HuH-7 (cell line): ENCODE results near the gene RCC2.

Experiments used
- DNase-seq: peaks from one replicate; pipeline ENCODE4 v3.0.0; 2011; ENCODE audit warnings: low spot score

The RCC2 gene

GRCh38 chr1:17372955-17373354, 66.5 kb downstream of the RCC2 start:
- DNase-seq = no peak

- no peak for DNase-seq
Observed at GRCh38 chr1:17371896-17372295, 67.6 kb downstream of the RCC2 start, which contains the start of gene PADI6. Gene PADI6, plus strand, starts transcription at chr1:17372196. Its CDS starts 50 bp downstream, at chr1:17372246.

GRCh38 chr1:17370618-17371017, 68.9 kb downstream of the RCC2 start:
- peak; percentile 44 for DNase-seq

DNA sequence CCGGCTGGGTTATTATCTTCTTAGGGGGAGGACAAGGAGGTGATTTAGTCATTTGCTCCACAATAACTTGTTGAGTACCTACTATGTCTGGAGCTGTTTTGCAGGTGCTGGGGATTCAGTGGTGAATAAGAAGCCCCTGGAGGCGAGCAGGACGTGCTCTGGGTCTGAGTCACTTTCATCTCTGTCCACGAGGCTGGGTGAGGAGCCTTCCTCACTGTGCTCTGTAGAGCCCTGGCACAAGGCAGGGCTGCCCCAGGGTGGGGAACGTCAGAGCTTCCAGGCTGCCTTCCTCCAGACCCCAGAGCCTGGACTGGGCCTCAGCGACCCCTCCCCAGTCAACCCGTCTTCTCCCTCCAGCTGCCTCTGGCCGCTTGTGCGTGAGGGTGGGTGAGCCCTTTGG, 70.0 kb downstream of the RCC2 start:
- DNase-seq = no peak

- DNase-seq = no peak
Observed at GRCh38 chr1:17365293-17365692, 74.2 kb downstream of the RCC2 start.

DNA sequence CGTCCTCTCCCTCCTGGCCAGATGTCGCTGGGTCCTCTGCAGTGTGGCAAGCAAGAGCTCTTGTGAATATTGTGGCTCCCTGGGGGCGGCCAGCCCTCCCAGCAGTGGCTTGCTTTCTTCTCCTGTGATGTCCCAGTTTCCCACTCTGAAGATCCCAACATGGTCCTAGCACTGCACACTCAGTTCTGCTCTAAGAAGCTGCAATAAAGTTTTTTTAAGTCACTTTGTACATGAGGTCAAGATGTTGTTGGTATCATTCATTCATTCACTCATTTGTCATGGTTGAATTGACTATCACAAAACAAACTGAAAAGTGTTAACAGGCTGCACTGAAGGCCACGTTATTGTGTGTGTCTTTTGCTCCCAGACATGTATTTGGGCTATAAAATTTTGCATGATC, 75.7 kb downstream of the RCC2 start:
- no peak for DNase-seq

DNA sequence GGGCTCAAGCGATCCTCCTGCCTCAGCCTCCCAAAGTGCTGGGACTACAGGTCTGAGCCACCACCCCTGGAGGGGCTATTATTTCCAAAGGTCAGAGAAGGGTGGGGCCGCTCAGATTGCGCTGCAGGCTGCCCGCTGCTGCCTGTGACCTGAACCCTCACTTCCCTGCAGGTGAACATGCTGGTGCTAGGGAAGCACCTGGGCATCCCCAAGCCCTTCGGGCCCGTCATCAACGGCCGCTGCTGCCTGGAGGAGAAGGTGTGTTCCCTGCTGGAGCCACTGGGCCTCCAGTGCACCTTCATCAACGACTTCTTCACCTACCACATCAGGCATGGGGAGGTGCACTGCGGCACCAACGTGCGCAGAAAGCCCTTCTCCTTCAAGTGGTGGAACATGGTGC, 76.1 kb downstream of the RCC2 start:
- DNase-seq = no peak

- no peak for DNase-seq
Observed at GRCh38 chr1:17361687-17362086, 77.8 kb downstream of the RCC2 start.

DNA sequence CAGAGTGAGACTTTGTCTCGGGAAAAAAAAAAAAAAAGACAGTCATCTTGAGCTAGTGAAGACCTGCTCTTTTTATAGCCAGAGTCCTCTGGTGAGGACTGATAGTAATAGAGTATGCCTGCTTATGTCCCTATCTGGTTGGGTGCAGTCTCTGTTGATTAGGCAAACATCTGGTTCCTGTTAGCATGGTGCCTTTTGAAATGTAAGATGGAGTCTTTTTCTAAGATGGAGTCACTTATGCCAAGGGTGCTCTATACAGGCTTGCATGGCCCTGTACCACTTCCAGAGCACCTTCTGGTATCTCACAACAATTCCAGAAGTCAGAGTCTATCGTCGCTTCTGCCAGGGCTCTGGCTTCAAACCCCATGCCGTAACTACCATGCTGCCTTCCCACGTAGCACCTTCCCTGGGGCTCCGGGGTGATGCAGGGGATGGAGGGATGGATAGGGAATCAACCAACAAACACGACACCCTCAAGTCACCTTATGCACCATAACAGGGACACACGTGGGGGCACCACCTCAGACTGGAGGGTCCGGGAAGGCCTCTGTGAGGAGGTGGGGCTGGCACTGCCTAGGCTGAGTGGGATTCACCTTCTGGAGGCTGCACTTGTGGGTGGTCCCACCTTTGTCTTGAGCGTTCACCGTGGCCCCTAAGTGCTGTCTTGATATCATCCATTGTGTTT, 79.1 kb downstream of the RCC2 start:
- DNase-seq = no peak

GRCh38 chr1:17359808-17360207, 79.7 kb downstream of the RCC2 start:
- DNase-seq = no peak

DNA sequence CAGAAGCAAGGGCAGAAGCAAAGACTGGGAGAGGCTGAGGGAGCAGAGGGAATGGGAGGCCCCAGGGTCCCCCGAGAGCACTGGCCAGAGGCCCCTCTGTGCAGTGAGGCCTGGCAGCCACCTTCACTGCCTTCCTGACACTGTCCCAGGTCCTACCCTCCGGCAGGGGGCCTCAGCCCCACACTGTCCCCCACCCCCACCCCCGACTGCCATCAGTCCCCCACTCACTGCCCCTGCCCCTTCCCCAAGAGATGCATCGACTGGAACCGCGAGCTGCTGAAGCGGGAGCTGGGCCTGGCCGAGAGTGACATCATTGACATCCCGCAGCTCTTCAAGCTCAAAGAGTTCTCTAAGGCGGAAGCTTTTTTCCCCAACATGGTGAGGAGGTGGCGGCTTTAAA, 80.4 kb downstream of the RCC2 start:
- DNase-seq = no peak

DNA sequence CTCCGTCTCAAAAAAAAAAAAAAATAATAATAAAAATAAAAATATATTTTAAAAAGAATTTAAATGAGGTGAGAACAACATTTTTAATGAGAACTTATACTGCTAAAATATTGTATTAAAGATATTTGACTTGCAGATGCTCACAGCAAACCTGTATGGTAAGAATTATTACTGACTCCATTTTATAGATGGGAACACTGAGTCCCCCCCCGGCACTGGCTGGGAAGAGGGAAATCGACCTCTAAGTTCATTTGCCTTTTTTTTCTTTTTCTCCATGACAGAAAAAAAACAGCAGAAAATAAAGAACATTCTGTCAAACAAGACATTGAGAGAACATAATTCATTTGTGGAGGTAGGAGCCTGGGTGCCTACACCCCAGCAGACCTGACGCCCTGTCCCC, 80.9 kb downstream of the RCC2 start:
- no peak for DNase-seq
